ENCODE results near the gene ZBTB1.

ZBTB1 gene

GRCh38 chr14:64572386-64573104, 68.0 kb downstream of the ZBTB1 start:
- no peak for DNase-seq (ENCODE audit: low read depth)

GRCh38 chr14:64573109-64573508, 68.5 kb downstream of the ZBTB1 start:
- no peak for DNase-seq (ENCODE audit: low read depth)
